PFSK-1 (cell line): ENCODE measurements around the gene INPP5D.

Experiments
- FOXP2 ChIP-seq: optimal IDR thresholded peaks from 2 replicates; pipeline ENCODE3; 2011; ENCODE audit warnings: borderline replicate concordance, control low read depth, inconsistent platforms; ENCODE audit not compliant: insufficient read depth; ENCODE audit errors: extremely low read length, extremely low read depth
- POLR2AphosphoS5 ChIP-seq: IDR thresholded peaks from 2 replicates; pipeline ENCODE4 v1.6.1; 2012; ENCODE audit warnings: low read depth, mild to moderate bottlenecking, control low read depth, low read length, moderate library complexity
- REST ChIP-seq, 2 experiments: IDR thresholded peaks; 2 replicates each; pipeline versions ENCODE4 v1.6.1 to v1.8.0; 2011 to 2012; ENCODE audit warnings: low read depth in 2 of 2, low read length in 2 of 2, control low read depth in 1 of 2, inconsistent platforms in 1 of 2, mild to moderate bottlenecking in 1 of 2, moderate library complexity in 1 of 2; ENCODE audit not compliant: insufficient read depth in 1 of 2
- SIN3A ChIP-seq: IDR thresholded peaks from 2 replicates; pipeline ENCODE4 v1.6.1; 2012; ENCODE audit warnings: mild to moderate bottlenecking, low read length, moderate library complexity, borderline replicate concordance; ENCODE audit not compliant: insufficient read depth
- TAF1 ChIP-seq: IDR thresholded peaks from 2 replicates; pipeline ENCODE4 v1.6.1; 2012; ENCODE audit warnings: low read length, control low read depth, borderline replicate concordance; ENCODE audit not compliant: insufficient read depth

The INPP5D gene

GRCh38 chr2:233210281-233210680, 150.1 kb downstream of the INPP5D start:
- TF ChIP-seq SIN3A: no peak
- TF ChIP-seq POLR2AphosphoS5: no peak
- no peak for TF ChIP-seq FOXP2
- no peak for TF ChIP-seq TAF1
- no peak for TF ChIP-seq REST (IDR thresholded peaks at IDR 0.05; ENCODE audit: insufficient read depth in 1 of 2, low read depth in 2 of 2, low read length in 2 of 2)

GRCh38 chr2:233210843-233211547, 150.9 kb downstream of the INPP5D start:
- TF ChIP-seq POLR2AphosphoS5 (no peak), REST (IDR thresholded peaks at IDR 0.05; ENCODE audit: insufficient read depth in 1 of 2, low read depth in 2 of 2, low read length in 2 of 2) (no peak), TAF1 (no peak), FOXP2 (no peak), SIN3A (no peak)

GRCh38 chr2:233211548-233211895, 151.4 kb downstream of the INPP5D start:
- no peak for TF ChIP-seq FOXP2
- no peak for TF ChIP-seq SIN3A
- no peak for TF ChIP-seq POLR2AphosphoS5
- TF ChIP-seq REST (IDR thresholded peaks at IDR 0.05; ENCODE audit: insufficient read depth in 1 of 2, low read depth in 2 of 2, low read length in 2 of 2): no peak
- TF ChIP-seq TAF1: no peak

GRCh38 chr2:233213011-233213410, 152.9 kb downstream of the INPP5D start:
- no peak for TF ChIP-seq FOXP2
- no peak for TF ChIP-seq REST (IDR thresholded peaks at IDR 0.05; ENCODE audit: insufficient read depth in 1 of 2, low read depth in 2 of 2, low read length in 2 of 2)
- no peak for TF ChIP-seq SIN3A
- no peak for TF ChIP-seq TAF1
- TF ChIP-seq POLR2AphosphoS5: no peak
